HepG2 (cell line): ENCODE results near the gene FAM221B. TPM values are rescaled to one million over a fixed set of nuclear protein-coding genes. Genes with fewer than 3 reads are reported as not detected.
A peak's percentile ranks its signal among the peaks of the same experiment; 100 is the strongest.

Experiments used
- ATM ChIP-seq: fragments of 450-650 bp; IDR thresholded peaks from 2 replicates; pipeline ENCODE4 v1.7.1; 2017; ENCODE audit warnings: mild to moderate bottlenecking, borderline replicate concordance
- CEBPG ChIP-seq: IDR thresholded peaks from 2 replicates; pipeline ENCODE4 v1.6.1; 2016
- DNMT3B ChIP-seq: conservative IDR thresholded peaks from 2 replicates; pipeline ENCODE4 v1.6.1; 2016; ENCODE audit warnings: missing biosample characterization, control low read depth
- GFI1 ChIP-seq: sonication (generic); formaldehyde crosslinking; IDR thresholded peaks from 2 replicates; pipeline ENCODE4 v1.5.0; 2020; ENCODE audit warnings: missing genetic modification reagents, mild to moderate bottlenecking, borderline replicate concordance
- HDAC6 ChIP-seq: fragments of 200-600 bp; sonication (generic); IDR thresholded peaks from 2 replicates; pipeline ENCODE4 v1.7.0; 2017; ENCODE audit warnings: mild to moderate bottlenecking, antibody characterized with exemption, low read length, low read depth
- JUND ChIP-seq: sonication (generic); formaldehyde crosslinking; IDR thresholded peaks from 2 replicates; pipeline ENCODE4 v1.8.0; 2022; ENCODE audit warnings: mild to moderate bottlenecking, missing genetic modification reagents
- MTA3 ChIP-seq: sonication (generic); formaldehyde crosslinking; IDR thresholded peaks from 2 replicates; pipeline ENCODE4 v1.4.0; 2020; ENCODE audit warnings: missing genetic modification reagents
- MXI1 ChIP-seq: IDR thresholded peaks from 3 replicates; pipeline ENCODE4 v1.6.1; 2012; ENCODE audit warnings: low read depth, low read length, inconsistent platforms, borderline replicate concordance
- RAD21 ChIP-seq: fragments of 450-650 bp; formaldehyde crosslinking; IDR thresholded peaks from 2 replicates; pipeline ENCODE4 v1.5.0; 2020; ENCODE audit warnings: mild to moderate bottlenecking
- RBM39 ChIP-seq: fragments of 200-400 bp; formaldehyde crosslinking; IDR thresholded peaks from one replicate; pipeline ENCODE4 v1.6.1; 2018; ENCODE audit warnings: antibody characterized with exemption, mild to moderate bottlenecking, low read depth, low read length; ENCODE audit not compliant: poor library complexity, severe bottlenecking
- SMARCE1 ChIP-seq: fragments of 450-650 bp; IDR thresholded peaks from 2 replicates; pipeline ENCODE4 v1.6.1; 2017; ENCODE audit warnings: borderline replicate concordance
- TEAD3 ChIP-seq: optimal IDR thresholded peaks from 2 replicates; pipeline ENCODE3; 2016; ENCODE audit warnings: borderline replicate concordance
- ZBTB21 ChIP-seq: sonication (generic); formaldehyde crosslinking; IDR thresholded peaks from 2 replicates; pipeline ENCODE4 v1.4.0; 2020; ENCODE audit warnings: missing genetic modification reagents
- ZIK1 ChIP-seq: sonication (generic); formaldehyde crosslinking; IDR thresholded peaks from 2 replicates; pipeline ENCODE4 v1.5.0; 2020; ENCODE audit warnings: mild to moderate bottlenecking, low read depth, missing genetic modification reagents, borderline replicate concordance
- ZNF230 ChIP-seq: sonication (generic); formaldehyde crosslinking; IDR thresholded peaks from 2 replicates; pipeline ENCODE4 v1.4.0; 2020; ENCODE audit warnings: mild to moderate bottlenecking, missing genetic modification reagents
- ZNF24 ChIP-seq: fragments of 450-650 bp; IDR thresholded peaks from 2 replicates; pipeline ENCODE4 v1.6.1; 2017; ENCODE audit warnings: antibody characterized with exemption, mild to moderate bottlenecking
- ZNF281 ChIP-seq: sonication (generic); formaldehyde crosslinking; IDR thresholded peaks from 2 replicates; pipeline ENCODE4 v1.4.0; 2020; ENCODE audit warnings: missing genetic modification reagents, borderline replicate concordance
- ZNF337 ChIP-seq: sonication (generic); formaldehyde crosslinking; IDR thresholded peaks from 2 replicates; pipeline ENCODE4 v1.5.1; 2020; ENCODE audit warnings: missing genetic modification reagents, low read depth, mild to moderate bottlenecking, borderline replicate concordance
- ZNF678 ChIP-seq: sonication (generic); formaldehyde crosslinking; IDR thresholded peaks from 2 replicates; pipeline ENCODE4 v1.4.0; 2020; ENCODE audit warnings: mild to moderate bottlenecking, missing genetic modification reagents
- polyA plus RNA-seq, 8 experiments: library from polyadenylated mRNA; depleted of rRNA in 3 of 8; stranded (reverse) in 7 of 8; unstranded in 1 of 8; fragments of >200 nt; fragmentation: Illumina TruSeq in 4 of 8; extraction: Trizol in 4 of 8; gene quantifications; 2 replicates each; pipeline versions ENCODE4 v1.2.1 to v1.2.3, GENCODE V29; 2011 to 2016; ENCODE audit warnings: low read depth in 4 of 8, missing spikeins in 1 of 8, mixed read lengths in 1 of 8; ENCODE audit not compliant: insufficient read depth in 1 of 8
- total RNA-seq, 5 experiments: library from RNA; depleted of rRNA; stranded (reverse); fragments of >200 nt; fragmentation: Illumina TruSeq; extraction: Trizol; gene quantifications; 2 replicates each; pipeline ENCODE4 v1.2.3, GENCODE V29; 2016; ENCODE audit warnings: low read depth in 1 of 5
- TF ChIP-seq, protein P1 (sequence below): sonication (generic); formaldehyde crosslinking; IDR thresholded peaks from 2 replicates; pipeline ENCODE4 v1.8.1; 2022; ENCODE audit warnings: mild to moderate bottlenecking, missing genetic modification reagents
- TF ChIP-seq, protein P2 (sequence below): sonication (generic); formaldehyde crosslinking; IDR thresholded peaks from 2 replicates; pipeline ENCODE4 v1.5.1; 2020; ENCODE audit warnings: missing genetic modification reagents, mild to moderate bottlenecking, borderline replicate concordance
- TF ChIP-seq, protein P3 (sequence below): sonication (generic); formaldehyde crosslinking; IDR thresholded peaks from 2 replicates; pipeline ENCODE4 v1.5.0; 2020; ENCODE audit warnings: missing genetic modification reagents

FAM221B gene
- total and polyA plus RNA-seq, 2 of the 13 experiments (the other 11 are each of a cell fraction or from before 2014, with no cell fraction given), result not detected

DNA sequence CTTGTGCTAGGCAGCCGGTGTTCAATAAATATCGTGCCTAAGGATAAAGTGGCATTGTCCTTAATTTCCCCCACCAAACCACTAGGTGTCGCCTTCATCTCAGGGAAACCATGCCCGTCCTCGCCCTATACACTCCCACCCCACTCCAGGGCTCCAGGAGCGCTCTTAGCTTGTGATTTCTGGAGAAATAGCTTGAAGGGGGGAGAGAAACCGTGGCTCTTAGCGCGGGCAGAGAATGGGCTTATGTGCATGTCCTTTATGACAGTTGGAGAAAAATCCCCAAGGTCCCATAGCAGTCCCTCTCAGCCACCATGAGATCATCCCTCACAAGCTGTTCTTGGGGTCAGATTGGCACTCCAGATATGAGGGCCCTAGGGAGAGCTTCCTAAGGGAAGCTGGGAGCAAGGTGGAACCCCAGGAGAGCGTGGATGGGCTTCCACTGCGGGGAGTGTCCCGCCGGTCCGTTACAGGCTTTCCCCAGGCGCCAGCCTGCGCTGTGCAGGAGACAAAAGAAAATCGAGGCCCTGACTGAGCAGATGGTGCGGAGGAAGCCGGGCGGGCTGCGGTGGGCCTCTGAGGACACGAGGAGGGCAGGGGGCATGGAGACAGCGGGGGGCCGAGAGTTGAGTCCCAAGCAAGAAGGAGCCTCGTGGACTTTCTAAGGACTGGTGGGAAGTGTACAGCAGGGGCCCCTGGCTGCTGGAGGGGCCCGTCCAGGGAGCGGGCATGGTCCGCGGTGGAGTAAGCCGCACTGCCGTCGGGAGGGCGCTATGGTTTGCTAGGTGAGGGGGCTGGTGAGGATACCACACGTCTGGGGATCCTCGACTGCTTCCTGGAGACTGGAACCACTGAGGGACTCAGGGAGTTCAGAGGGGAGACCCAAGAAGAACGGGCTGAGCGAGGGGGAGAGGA lies 37.9 kb downstream of the FAM221B start (continued):
- TF ChIP-seq RBM39, result no peak
- no peak for TF ChIP-seq SMARCE1
- TF ChIP-seq ZNF337 (CRISPR knock-in tag), result no peak
- TF ChIP-seq HDAC6, result no peak
- TF ChIP-seq, protein P1, sequence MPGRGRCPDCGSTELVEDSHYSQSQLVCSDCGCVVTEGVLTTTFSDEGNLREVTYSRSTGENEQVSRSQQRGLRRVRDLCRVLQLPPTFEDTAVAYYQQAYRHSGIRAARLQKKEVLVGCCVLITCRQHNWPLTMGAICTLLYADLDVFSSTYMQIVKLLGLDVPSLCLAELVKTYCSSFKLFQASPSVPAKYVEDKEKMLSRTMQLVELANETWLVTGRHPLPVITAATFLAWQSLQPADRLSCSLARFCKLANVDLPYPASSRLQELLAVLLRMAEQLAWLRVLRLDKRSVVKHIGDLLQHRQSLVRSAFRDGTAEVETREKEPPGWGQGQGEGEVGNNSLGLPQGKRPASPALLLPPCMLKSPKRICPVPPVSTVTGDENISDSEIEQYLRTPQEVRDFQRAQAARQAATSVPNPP (CRISPR knock-in tag), result no peak
- TF ChIP-seq ZNF230, result no peak
- 0 out of 2 replicates have a peak, but pooled peaks have one; percentile 15 for TF ChIP-seq GFI1 (CRISPR knock-in tag)
- TF ChIP-seq MXI1, result no peak
- TF ChIP-seq, protein P2, sequence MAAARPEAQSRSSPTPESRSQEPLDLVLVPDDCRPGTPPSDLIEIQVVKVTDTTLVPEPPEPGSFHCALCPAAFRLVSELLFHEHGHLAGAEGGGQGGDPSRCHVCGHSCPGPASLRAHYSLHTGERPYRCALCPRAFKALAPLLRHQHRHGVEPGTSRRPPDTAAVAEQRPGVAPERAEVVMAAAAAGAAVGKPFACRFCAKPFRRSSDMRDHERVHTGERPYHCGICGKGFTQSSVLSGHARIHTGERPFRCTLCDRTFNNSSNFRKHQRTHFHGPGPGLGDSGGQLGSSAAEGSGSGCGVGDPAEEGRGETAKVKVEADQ (CRISPR knock-in tag), result no peak
- no peak for TF ChIP-seq MTA3 (CRISPR knock-in tag)
- no peak for TF ChIP-seq DNMT3B (CRISPR knock-in tag)
- no peak for TF ChIP-seq ZNF678
- no peak for TF ChIP-seq JUND (CRISPR knock-in tag)
- TF ChIP-seq RAD21 (CRISPR knock-in tag), result peak; percentile 82
- TF ChIP-seq, protein P3, sequence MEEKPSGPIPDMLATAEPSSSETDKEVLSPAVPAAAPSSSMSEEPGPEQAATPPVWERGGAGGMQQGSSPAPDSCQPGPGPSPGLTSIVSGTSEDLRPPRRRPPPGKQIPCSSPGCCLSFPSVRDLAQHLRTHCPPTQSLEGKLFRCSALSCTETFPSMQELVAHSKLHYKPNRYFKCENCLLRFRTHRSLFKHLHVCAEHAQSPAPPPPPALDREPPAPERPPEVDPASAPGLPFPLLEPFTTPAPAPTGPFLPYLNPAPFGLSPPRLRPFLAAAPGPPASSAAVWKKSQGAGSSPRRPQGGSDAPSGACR (CRISPR knock-in tag), result no peak
- no peak for TF ChIP-seq ATM
- no peak for TF ChIP-seq ZNF24
- no peak for TF ChIP-seq ZIK1 (CRISPR knock-in tag)
- no peak for TF ChIP-seq ZNF281
- no peak for TF ChIP-seq CEBPG (CRISPR knock-in tag)
- peak; percentile 64 for TF ChIP-seq TEAD3 (CRISPR knock-in tag)
- no peak for TF ChIP-seq ZBTB21 (CRISPR knock-in tag)
